ENCODE results near the gene PELI1. TPM values are rescaled to one million over a fixed set of nuclear protein-coding genes. Genes with fewer than 3 reads are reported as not detected.
A peak's percentile ranks its signal among the peaks of the same experiment; 100 is the strongest.

The PELI1 gene
- polyA plus RNA-seq (2013): 25.4 TPM

- POLR2A ChIA-PET: no interaction called here
- peaks cover 6 to 28% (median 17%) of the 10 kb centered on the region in 4 experiments for H3K4me1 ChIP-seq (ENCODE audit: control extremely low read depth in 1 of 4, control insufficient read depth in 4 of 4, insufficient read depth in 4 of 4, low read length in 3 of 4)
- no peaks in the 10 kb centered on the region for H3K9me3 ChIP-seq (ENCODE audit: control extremely low read depth in 1 of 5, control insufficient read depth in 4 of 5, insufficient read depth in 2 of 5, low read depth in 1 of 5, low read length in 4 of 5)
- peak; percentile 94 to 96 (median 96) for DNase-seq
- no peaks in the 10 kb centered on the region for H3K27me3 ChIP-seq (replicated peaks in 2 of 5; ENCODE audit: control insufficient read depth in 4 of 5, insufficient read depth in 5 of 5, low read length in 4 of 5)
- peak within 1 kb of the TSS; percentile 83 to 99 (median 95) for H3K4me3 ChIP-seq (ENCODE audit: control insufficient read depth in 1 of 7, extremely low read depth in 1 of 7, insufficient read depth in 4 of 7, low read depth in 2 of 7, low read length in 6 of 7)
- 4% methylated on average over 26 of the region's 68 CpGs for WGBS (ENCODE audit: insufficient coverage)
- H3K27ac ChIP-seq (ENCODE audit: insufficient read depth in 1 of 2, low read depth in 1 of 2, low read length in 2 of 2, poor library complexity in 1 of 2, severe bottlenecking in 2 of 2): peak within 1 kb of the TSS; percentile 56 to 78
- CTCF ChIA-PET: interaction anchor here (1.0 kb wide), 1 partner anchor 187 kb away, joined by 3 read pairs; no protein-coding TSS in a partner anchor
- H3K36me3 ChIP-seq (ENCODE audit: control insufficient read depth in 4 of 4, insufficient read depth in 4 of 4, low read length in 3 of 4): no peaks in the 10 kb centered on the region
Observed at GRCh38 chr2:64144057-64145013, at the start of gene PELI1. Gene PELI1, minus strand, starts transcription at chr2:64144420. Its CDS starts 36,110 bp downstream, at chr2:64108310.

- no peaks in the 10 kb centered on the region for H3K27me3 ChIP-seq (replicated peaks in 2 of 5; ENCODE audit: control insufficient read depth in 4 of 5, insufficient read depth in 5 of 5, low read length in 4 of 5)
- no peak for DNase-seq
- 100% methylated on average over 2 of the region's 4 CpGs for WGBS (ENCODE audit: insufficient coverage)
- POLR2A ChIA-PET: no interaction called here
- no peaks in the 10 kb centered on the region for H3K9me3 ChIP-seq (ENCODE audit: control extremely low read depth in 1 of 5, control insufficient read depth in 4 of 5, insufficient read depth in 2 of 5, low read depth in 1 of 5, low read length in 4 of 5)
- CTCF ChIA-PET: no interaction called here
- H3K4me1 ChIP-seq (ENCODE audit: control extremely low read depth in 1 of 4, control insufficient read depth in 4 of 4, insufficient read depth in 4 of 4, low read length in 3 of 4): peaks cover 0 to 14% (median 6%) of the 10 kb centered on the region in 4 experiments
- H3K36me3 ChIP-seq (ENCODE audit: control insufficient read depth in 4 of 4, insufficient read depth in 4 of 4, low read length in 3 of 4): no peaks in the 10 kb centered on the region
- no peak overlapping the region for H3K4me3 ChIP-seq (ENCODE audit: control insufficient read depth in 1 of 7, extremely low read depth in 1 of 7, insufficient read depth in 4 of 7, low read depth in 2 of 7, low read length in 6 of 7)
- no peak overlapping the region for H3K27ac ChIP-seq (ENCODE audit: insufficient read depth in 1 of 2, low read depth in 1 of 2, low read length in 2 of 2, poor library complexity in 1 of 2, severe bottlenecking in 2 of 2)
Observed at GRCh38 chr2:64193491-64193890, 49.3 kb upstream of the PELI1 start.

GRCh38 chr2:64192664-64193105 is 48.5 kb upstream of the PELI1 start:
- Histone ChIP-seq H3K27ac (ENCODE audit: insufficient read depth in 1 of 2, low read depth in 1 of 2, low read length in 2 of 2, poor library complexity in 1 of 2, severe bottlenecking in 2 of 2) (no peak overlapping the region), H3K27me3 (replicated peaks in 2 of 5; ENCODE audit: control insufficient read depth in 4 of 5, insufficient read depth in 5 of 5, low read length in 4 of 5) (no peaks in the 10 kb centered on the region), H3K4me1 (ENCODE audit: control extremely low read depth in 1 of 4, control insufficient read depth in 4 of 4, insufficient read depth in 4 of 4, low read length in 3 of 4) (peaks cover 0 to 14% (median 6%) of the 10 kb centered on the region in 4 experiments), H3K36me3 (ENCODE audit: control insufficient read depth in 4 of 4, insufficient read depth in 4 of 4, low read length in 3 of 4) (no peaks in the 10 kb centered on the region), H3K9me3 (ENCODE audit: control extremely low read depth in 1 of 5, control insufficient read depth in 4 of 5, insufficient read depth in 2 of 5, low read depth in 1 of 5, low read length in 4 of 5) (no peaks in the 10 kb centered on the region), H3K4me3 (ENCODE audit: control insufficient read depth in 1 of 7, extremely low read depth in 1 of 7, insufficient read depth in 4 of 7, low read depth in 2 of 7, low read length in 6 of 7) (peak overlapping the region in 1 of 7 experiments; percentile 13)
- POLR2A ChIA-PET: no interaction called here
- WGBS (ENCODE audit: insufficient coverage): no CpG with 5 or more reads among the region's 6 CpGs
- CTCF ChIA-PET: interaction anchor here (1.2 kb wide), 1 partner anchor 22 kb away, joined by 3 read pairs; no protein-coding TSS in a partner anchor
- no peak for DNase-seq

- Histone ChIP-seq H3K36me3 (ENCODE audit: control insufficient read depth in 4 of 4, insufficient read depth in 4 of 4, low read length in 3 of 4) (no peaks in the 10 kb centered on the region), H3K27me3 (replicated peaks in 2 of 5; ENCODE audit: control insufficient read depth in 4 of 5, insufficient read depth in 5 of 5, low read length in 4 of 5) (no peaks in the 10 kb centered on the region), H3K4me1 (ENCODE audit: control extremely low read depth in 1 of 4, control insufficient read depth in 4 of 4, insufficient read depth in 4 of 4, low read length in 3 of 4) (peaks cover 0 to 14% (median 6%) of the 10 kb centered on the region in 4 experiments), H3K27ac (ENCODE audit: insufficient read depth in 1 of 2, low read depth in 1 of 2, low read length in 2 of 2, poor library complexity in 1 of 2, severe bottlenecking in 2 of 2) (no peak overlapping the region), H3K4me3 (ENCODE audit: control insufficient read depth in 1 of 7, extremely low read depth in 1 of 7, insufficient read depth in 4 of 7, low read depth in 2 of 7, low read length in 6 of 7) (peak overlapping the region in 2 of 7 experiments; percentile 13 to 43), H3K9me3 (ENCODE audit: control extremely low read depth in 1 of 5, control insufficient read depth in 4 of 5, insufficient read depth in 2 of 5, low read depth in 1 of 5, low read length in 4 of 5) (no peaks in the 10 kb centered on the region)
- peak in 2 of 3 donors; percentile 52 to 55 for DNase-seq
- POLR2A ChIA-PET: interaction anchor here (0.7 kb wide), 1 partner anchor 1606 kb away, joined by 3 read pairs; no protein-coding TSS in a partner anchor
- CTCF ChIA-PET: interaction anchor here (1.2 kb wide), 1 partner anchor 22 kb away, joined by 3 read pairs; no protein-coding TSS in a partner anchor
- 13% methylated on average over 4 of the region's 6 CpGs for WGBS (ENCODE audit: insufficient coverage)
Observed at GRCh38 chr2:64192125-64192479, 47.9 kb upstream of the PELI1 start.

GRCh38 chr2:64189586-64189985 is 45.4 kb upstream of the PELI1 start:
- POLR2A ChIA-PET: no interaction called here
- no peaks in the 10 kb centered on the region for H3K9me3 ChIP-seq (ENCODE audit: control extremely low read depth in 1 of 5, control insufficient read depth in 4 of 5, insufficient read depth in 2 of 5, low read depth in 1 of 5, low read length in 4 of 5)

GRCh38 chr2:64189167-64189566 is 44.9 kb upstream of the PELI1 start:
- no peak for DNase-seq
- no peaks in the 10 kb centered on the region for H3K27me3 ChIP-seq (replicated peaks in 2 of 5; ENCODE audit: control insufficient read depth in 4 of 5, insufficient read depth in 5 of 5, low read length in 4 of 5)
- H3K4me3 ChIP-seq (ENCODE audit: control insufficient read depth in 1 of 7, extremely low read depth in 1 of 7, insufficient read depth in 4 of 7, low read depth in 2 of 7, low read length in 6 of 7): no peak overlapping the region
- H3K4me1 ChIP-seq (ENCODE audit: control extremely low read depth in 1 of 4, control insufficient read depth in 4 of 4, insufficient read depth in 4 of 4, low read length in 3 of 4): peaks cover 0 to 14% (median 6%) of the 10 kb centered on the region in 4 experiments
- POLR2A ChIA-PET: no interaction called here
- no peaks in the 10 kb centered on the region for H3K36me3 ChIP-seq (ENCODE audit: control insufficient read depth in 4 of 4, insufficient read depth in 4 of 4, low read length in 3 of 4)
- H3K27ac ChIP-seq (ENCODE audit: insufficient read depth in 1 of 2, low read depth in 1 of 2, low read length in 2 of 2, poor library complexity in 1 of 2, severe bottlenecking in 2 of 2): no peak overlapping the region
- H3K9me3 ChIP-seq (ENCODE audit: control extremely low read depth in 1 of 5, control insufficient read depth in 4 of 5, insufficient read depth in 2 of 5, low read depth in 1 of 5, low read length in 4 of 5): no peaks in the 10 kb centered on the region
- CTCF ChIA-PET: interaction anchor here (0.6 to 1.1 kb wide), 2 partner anchors 36 to 335 kb away, joined by 3 read pairs; partner anchors contain the start of gene AFTPH
- 91% methylated on average over 7 of the region's 10 CpGs for WGBS (ENCODE audit: insufficient coverage)

More at GRCh38 chr2:64189586-64189985, 45.4 kb upstream of the PELI1 start:
- Histone ChIP-seq H3K4me1 (ENCODE audit: control extremely low read depth in 1 of 4, control insufficient read depth in 4 of 4, insufficient read depth in 4 of 4, low read length in 3 of 4) (peaks cover 0 to 14% (median 6%) of the 10 kb centered on the region in 4 experiments), H3K27me3 (replicated peaks in 2 of 5; ENCODE audit: control insufficient read depth in 4 of 5, insufficient read depth in 5 of 5, low read length in 4 of 5) (no peaks in the 10 kb centered on the region), H3K27ac (ENCODE audit: insufficient read depth in 1 of 2, low read depth in 1 of 2, low read length in 2 of 2, poor library complexity in 1 of 2, severe bottlenecking in 2 of 2) (no peak overlapping the region), H3K4me3 (ENCODE audit: control insufficient read depth in 1 of 7, extremely low read depth in 1 of 7, insufficient read depth in 4 of 7, low read depth in 2 of 7, low read length in 6 of 7) (no peak overlapping the region), H3K36me3 (ENCODE audit: control insufficient read depth in 4 of 4, insufficient read depth in 4 of 4, low read length in 3 of 4) (no peaks in the 10 kb centered on the region)
- no peak for DNase-seq
- CTCF ChIA-PET: interaction anchor here (0.6 kb wide), 1 partner anchor 37 kb away, joined by 3 read pairs; no protein-coding TSS in a partner anchor
